Fibroblast of villous mesenchyme (primary cell): ENCODE results near the gene CFAP100. TPM values are rescaled to one million over a fixed set of nuclear protein-coding genes. Genes with fewer than 3 reads are reported as not detected.

Experiments used
- DNase-seq: peaks from one replicate; pipeline ENCODE4 v3.0.0-alpha.2; 2010; ENCODE audit warnings: low read depth
- H3K4me3 ChIP-seq: 2 replicates; pipeline ENCODE4 v1.5.1; 2011; ENCODE audit warnings: low read depth, mild to moderate bottlenecking, low read length
- total RNA-seq: library from RNA; depleted of rRNA; stranded (reverse); fragments of >200 nt; gene quantifications from 2 replicates; pipeline ENCODE4 v1.2.3, GENCODE V29; 2012
- TF ChIP-seq, protein P1 (sequence below): IDR thresholded peaks from 2 replicates; pipeline ENCODE4 v1.5.1; 2012; ENCODE audit warnings: low read depth, mild to moderate bottlenecking, low read length; ENCODE audit not compliant: insufficient read depth

The CFAP100 gene
- total RNA-seq, 1 donor: not detected

DNA sequence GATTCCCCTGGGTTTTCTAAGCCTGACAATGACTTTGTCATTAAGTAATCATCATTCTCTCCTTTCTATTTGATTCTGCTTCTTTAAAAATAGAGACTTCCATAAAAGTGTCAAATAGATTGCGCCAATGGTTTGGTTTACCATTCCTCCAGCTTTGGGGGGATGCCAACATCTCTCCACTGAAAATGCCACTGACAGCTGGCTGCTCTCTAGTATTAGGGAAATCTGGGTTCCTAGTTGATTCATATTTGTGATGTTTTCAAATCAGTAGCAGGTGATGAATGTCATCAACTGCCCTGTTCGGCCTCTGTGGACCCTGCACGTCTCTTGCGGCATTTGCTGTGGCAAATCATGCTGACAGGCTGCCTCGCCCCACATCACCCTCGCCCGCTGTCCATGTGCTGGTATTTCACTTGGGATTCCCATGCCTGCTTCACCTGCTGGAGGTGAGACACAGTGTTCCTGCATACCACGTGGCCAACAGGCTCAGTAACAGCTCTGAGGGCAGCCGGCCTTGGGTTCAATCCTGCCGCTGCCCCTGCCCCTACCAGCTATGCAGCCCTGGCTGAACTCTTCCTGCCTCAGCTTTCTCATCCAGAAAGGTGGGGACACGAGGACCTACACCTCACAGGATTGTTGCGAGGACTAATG, 52.9 kb downstream of the CFAP100 start:
- TF ChIP-seq, protein P1, sequence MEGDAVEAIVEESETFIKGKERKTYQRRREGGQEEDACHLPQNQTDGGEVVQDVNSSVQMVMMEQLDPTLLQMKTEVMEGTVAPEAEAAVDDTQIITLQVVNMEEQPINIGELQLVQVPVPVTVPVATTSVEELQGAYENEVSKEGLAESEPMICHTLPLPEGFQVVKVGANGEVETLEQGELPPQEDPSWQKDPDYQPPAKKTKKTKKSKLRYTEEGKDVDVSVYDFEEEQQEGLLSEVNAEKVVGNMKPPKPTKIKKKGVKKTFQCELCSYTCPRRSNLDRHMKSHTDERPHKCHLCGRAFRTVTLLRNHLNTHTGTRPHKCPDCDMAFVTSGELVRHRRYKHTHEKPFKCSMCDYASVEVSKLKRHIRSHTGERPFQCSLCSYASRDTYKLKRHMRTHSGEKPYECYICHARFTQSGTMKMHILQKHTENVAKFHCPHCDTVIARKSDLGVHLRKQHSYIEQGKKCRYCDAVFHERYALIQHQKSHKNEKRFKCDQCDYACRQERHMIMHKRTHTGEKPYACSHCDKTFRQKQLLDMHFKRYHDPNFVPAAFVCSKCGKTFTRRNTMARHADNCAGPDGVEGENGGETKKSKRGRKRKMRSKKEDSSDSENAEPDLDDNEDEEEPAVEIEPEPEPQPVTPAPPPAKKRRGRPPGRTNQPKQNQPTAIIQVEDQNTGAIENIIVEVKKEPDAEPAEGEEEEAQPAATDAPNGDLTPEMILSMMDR: no peak
- DNase-seq: peak; percentile 10
- no peak overlapping the region for H3K4me3 ChIP-seq

DNA sequence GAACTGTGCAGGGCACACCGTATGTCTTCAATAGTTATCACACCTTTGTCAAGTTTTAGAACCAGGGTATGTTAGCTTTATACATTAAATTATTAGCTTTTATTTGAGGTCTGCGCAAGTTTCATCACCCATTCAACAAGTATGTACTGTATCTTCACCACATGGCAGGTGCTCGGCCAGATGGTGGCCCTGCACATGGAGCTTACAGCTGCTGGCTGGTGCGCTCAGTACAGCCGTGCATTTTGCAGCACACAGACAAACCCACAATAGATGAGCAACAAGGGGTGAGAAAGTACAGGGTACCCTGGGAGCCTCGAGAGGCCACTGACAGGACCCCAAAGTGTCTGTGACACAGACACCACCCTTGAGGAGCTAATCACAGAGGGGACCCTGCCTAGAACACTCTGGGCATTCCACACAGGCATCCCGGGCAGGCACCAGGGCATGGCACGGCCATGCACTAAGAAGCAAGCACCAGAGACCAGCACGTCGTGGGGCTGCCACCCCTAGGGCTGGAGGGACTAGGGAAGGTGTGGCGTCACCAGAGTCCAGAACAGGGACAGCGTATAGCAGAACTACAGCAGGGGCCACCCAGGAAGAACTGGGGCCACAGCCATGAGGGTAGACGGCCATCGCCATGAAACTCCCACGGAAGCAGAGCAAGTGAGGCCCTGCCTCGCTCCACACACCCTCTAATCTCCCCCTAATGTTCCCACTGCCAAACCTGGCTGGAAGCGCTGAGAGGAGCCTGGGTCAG, 53.6 kb downstream of the CFAP100 start:
- TF ChIP-seq, protein P1: no peak
- H3K4me3 ChIP-seq: no peak overlapping the region
- no peak for DNase-seq

DNA sequence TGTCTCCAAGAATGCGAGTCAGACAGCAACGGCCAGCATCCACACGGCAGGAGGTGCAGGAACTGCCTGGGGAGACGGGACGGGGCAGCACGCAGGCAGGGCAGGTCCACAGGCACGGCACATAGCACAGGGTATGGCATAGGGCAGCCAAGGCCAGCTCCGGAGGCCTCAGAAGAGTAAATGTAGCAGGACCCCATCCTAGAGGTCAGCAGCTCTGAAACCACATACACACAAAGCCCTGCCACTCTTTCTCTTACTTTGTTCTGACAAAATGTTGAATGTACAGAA, 54.1 kb downstream of the CFAP100 start:
- TF ChIP-seq, protein P1: no peak
- DNase-seq: no peak
- no peak overlapping the region for H3K4me3 ChIP-seq

DNA sequence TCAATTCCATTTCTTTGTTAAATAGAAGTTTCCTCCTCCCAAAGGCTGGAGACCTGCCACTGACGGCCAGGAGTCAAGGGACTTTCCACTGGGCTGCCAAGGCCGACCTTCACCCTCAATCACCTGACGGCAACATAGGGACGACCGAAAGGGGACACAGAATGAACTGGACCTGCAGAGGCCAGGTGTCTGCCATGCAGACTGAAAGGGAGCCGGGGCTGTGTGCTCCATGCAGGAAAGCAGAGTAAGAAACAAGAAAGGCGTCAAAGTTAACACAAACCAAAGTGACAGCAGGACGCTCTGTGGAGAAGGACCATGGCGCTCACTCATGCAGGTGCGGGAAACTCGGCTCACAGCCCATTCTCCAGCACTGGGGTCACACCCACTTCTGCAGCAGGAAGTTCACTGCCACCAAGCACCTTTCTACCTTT, 54.9 kb downstream of the CFAP100 start:
- TF ChIP-seq, protein P1: no peak

DNA sequence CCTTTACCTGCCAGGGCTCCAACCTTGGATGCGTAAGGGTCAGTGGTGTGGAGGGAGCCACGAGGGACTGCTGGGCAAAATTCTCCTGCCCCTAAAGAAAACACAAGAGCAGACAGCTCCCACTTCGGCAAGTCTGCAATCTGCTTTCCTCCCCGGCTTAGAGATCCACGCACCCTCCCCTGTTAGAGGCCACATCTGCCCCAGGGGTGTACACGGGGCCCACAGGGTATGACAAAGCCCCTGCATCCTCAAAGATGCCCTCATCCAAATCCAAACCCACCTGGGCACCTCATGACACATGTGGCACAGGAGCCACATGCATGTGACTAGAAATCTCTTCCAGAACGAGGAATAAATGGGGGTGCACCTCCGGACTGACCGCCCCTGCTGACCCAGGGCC, 55.5 kb downstream of the CFAP100 start:
- H3K4me3 ChIP-seq: no peak overlapping the region
- DNase-seq: no peak
- TF ChIP-seq, protein P1: no peak

More for the DNA sequence above, 54.9 kb downstream of the CFAP100 start:
- no peak overlapping the region for H3K4me3 ChIP-seq
- DNase-seq: no peak

DNA sequence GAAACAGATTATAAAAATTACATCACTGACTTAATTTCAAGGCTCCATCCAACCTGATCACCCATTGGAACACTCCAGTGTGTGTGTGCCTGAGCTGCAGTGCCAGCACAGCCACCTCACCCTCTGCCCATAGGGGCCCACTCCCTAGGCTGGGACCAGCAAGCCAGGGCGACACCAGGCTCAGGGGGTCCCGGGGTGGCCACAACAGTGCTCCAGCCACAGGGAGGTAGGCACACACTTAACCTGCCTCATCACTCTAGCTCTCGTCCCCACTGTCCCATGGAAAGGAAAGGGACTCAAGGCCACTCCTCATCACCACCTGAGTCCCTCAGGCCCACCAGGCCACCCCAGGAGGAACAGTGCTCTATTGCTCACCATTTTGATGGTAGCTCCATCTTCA, 56.0 kb downstream of the CFAP100 start:
- no peak for DNase-seq
- H3K4me3 ChIP-seq: no peak overlapping the region
- TF ChIP-seq, protein P1: no peak
